Endometrium (tissue), 2 donors: ENCODE measurements around the gene KRTAP1-3.
"Not testable (repeated sequence)": the region's sequence is repeated elsewhere in the genome, so short reads cannot be mapped to it uniquely, and the experiment has no call there.

Source experiments
- FAIRE-seq: peaks from 2 replicates; lab custom pipeline; 2012; peaks lifted over from hg19 to GRCh38; lab: Jason Lieb, UNC
- donor health status: control.
- donor health status: control.

The KRTAP1-3 gene

DNA sequence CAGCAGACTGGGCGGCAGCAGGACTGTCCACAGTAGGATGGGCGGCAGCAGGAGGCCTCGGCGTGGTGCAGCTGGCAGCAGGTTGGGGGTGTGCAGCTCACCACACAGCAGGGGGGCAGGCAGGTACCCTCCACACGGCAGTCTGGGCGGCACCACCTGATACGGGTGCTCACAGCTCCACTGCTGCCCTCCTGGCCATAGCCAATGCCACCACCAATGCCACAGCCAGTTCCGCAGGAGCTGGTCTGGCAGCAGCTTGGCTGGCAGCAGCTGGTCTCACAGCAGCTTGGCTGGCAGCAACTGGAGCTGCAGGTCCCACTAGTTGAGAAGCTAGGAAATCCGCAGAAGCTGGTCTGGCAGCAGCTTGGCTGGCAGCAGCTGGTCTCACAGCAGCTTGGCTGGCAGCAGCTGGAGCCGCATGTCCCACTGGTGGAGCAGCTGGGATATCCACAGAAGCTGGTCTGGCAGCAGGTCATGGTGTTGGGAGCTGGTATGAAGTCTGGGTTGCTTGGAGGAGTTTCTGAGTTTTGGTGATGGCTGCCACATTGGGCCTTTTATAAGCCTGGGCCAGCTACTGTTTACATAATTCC is at the start of gene KRTAP1-3:
Gene KRTAP1-3 (minus strand): TSS at position 529 of the 590 bp plus-strand sequence. CDS start 53 bp downstream, at position 476.
- FAIRE-seq: not testable (repeated sequence)

- FAIRE-seq: not testable (repeated sequence)
These were observed 49.6 kb upstream of the KRTAP1-3 start, which contains the start of gene KRTAP4-7 for GRCh38 chr17:41084100-41084856. Gene KRTAP4-7, plus strand, starts transcription at chr17:41084150. Its CDS starts 57 bp downstream, at chr17:41084207.

DNA sequence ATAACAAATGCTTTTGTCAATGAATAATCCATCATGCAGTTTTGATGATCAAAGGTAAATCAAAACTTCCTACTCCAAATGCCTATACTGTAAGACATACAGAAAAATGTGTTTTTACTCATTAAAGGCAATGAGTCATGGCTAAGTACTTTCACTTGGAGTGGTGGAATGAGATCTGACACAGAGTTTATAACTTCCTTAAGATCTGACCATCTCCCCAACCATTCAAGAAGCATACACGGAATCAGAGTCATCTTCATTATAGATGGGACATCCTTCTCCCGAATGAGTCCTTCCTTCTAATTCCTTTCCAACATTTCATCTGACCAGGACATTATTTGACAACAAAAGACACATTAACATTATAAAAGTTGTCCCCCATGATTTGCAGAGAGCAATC is 48.8 kb upstream of the KRTAP1-3 start:
- FAIRE-seq: not testable (repeated sequence)

DNA sequence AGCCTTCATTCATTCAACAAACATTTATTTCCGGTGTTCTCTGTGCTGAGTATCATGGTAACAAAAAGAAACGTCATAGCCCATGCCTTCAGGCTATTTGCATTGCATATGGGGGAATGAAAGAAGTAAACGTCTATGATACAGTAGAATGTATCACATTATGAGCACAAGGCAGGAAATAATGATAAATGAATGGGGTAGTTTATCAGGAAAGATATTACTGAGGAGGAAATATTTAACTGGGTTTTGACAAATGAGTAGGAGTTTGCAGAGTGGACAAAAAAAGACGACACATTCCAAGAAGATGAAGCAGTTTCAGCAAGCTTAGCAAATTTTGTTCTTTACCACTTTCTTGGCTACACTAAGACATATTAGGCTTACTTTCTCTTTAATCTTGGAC is 48.0 kb upstream of the KRTAP1-3 start:
- no peak for FAIRE-seq

DNA sequence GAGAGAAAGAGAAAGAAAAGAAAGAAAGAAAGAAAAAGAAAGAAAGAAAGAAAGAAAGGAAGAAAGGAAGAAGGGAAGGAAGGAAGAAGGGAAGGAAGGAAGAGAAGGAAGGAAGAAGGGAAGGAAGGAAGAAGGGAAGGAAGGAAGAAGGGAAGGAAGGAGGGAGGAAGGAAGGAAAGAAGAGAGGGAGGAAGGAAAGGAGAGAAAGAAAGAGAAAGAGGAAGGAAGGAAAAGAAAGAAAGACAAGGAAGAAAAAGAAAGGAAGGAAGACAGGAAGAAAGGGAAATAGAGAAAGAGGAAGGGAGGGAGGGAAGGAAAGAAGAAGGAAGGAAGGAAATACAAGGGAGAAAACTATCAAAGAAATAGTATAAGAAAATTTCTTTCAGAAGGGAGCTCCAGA is 42.1 kb upstream of the KRTAP1-3 start:
- FAIRE-seq: no peak

DNA sequence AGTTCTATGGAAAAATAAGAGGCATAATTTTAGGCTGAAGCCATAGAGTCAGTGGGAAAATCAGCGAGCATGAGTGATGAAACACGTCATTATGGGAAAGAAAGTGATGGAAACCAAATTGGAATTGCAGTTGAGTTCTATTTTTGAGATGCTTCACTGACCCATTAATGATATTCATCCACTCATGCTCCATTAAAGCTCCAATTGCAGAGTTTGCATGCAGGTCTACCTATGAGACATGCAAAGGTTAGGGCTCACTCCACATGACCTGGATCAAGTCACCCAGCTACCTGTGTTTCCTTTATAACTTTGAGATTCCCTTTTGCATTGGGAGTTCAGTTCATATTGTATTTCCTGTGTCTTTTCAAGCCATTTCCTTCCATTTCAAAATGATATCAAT is 39.0 kb upstream of the KRTAP1-3 start:
- FAIRE-seq: no peak

DNA sequence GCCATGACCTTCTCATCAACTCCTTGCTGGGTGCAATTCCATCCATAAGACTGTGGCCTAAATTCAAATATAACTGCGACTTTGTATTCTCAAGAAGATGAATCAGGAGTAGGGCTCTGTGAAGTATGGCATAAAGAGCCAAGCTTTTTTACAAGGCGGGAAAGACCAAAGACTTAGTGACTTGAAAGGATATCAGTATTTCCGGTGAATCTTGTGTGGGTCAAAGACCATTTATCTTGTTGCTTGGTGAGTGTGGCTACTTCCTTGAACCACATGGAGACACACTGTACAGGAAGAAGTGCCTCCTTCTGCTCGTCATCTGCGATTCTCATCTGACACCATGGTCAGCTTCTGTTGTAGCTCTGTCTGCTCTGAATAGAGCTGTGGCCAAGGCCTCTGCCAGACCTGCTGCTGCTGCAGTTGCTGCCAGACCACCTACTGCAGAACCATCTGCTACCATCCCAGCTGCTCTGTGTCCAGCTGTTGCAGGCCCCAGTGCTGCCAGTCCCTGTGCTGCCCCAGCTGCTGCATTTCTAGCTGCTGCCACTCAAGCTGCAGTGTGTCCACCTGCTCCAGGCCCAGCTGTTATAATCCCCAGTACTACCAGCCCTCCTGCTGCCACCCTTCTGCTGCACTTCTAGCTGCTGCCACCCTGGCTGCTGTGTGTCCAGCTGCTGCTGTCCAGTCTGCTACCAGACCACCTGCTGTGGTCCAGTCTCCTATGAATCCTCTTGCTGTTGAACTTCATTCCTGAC is 37.1 kb upstream of the KRTAP1-3 start:
- no peak for FAIRE-seq

- no peak for FAIRE-seq
These were observed 34.4 kb upstream of the KRTAP1-3 start for GRCh38 chr17:41069031-41069430.

DNA sequence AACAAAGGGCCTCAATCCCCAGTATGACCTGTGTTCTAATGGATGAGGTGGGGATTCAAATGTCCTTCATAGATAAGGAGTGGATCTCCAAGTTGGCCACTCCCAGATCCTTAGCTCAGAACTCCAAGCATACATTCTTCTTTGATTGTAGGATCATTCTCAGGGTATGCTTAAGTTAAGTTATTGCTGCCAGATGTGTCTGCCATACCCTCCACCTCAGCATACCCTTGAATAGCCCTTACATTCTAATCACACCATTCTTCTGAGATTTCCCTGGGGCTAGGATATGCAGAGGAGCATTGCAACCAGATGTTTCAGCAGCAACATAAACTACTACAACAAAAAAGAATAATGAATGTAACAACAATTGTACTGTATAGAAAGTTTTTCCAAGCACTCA is 32.6 kb upstream of the KRTAP1-3 start:
- no peak for FAIRE-seq

- FAIRE-seq: no peak
These were observed 31.4 kb upstream of the KRTAP1-3 start, which contains the start of gene KRTAP2-4 for GRCh38 chr17:41065829-41066624. Gene KRTAP2-4, minus strand, starts transcription at chr17:41065879. Its CDS starts 34 bp downstream, at chr17:41065845.

DNA sequence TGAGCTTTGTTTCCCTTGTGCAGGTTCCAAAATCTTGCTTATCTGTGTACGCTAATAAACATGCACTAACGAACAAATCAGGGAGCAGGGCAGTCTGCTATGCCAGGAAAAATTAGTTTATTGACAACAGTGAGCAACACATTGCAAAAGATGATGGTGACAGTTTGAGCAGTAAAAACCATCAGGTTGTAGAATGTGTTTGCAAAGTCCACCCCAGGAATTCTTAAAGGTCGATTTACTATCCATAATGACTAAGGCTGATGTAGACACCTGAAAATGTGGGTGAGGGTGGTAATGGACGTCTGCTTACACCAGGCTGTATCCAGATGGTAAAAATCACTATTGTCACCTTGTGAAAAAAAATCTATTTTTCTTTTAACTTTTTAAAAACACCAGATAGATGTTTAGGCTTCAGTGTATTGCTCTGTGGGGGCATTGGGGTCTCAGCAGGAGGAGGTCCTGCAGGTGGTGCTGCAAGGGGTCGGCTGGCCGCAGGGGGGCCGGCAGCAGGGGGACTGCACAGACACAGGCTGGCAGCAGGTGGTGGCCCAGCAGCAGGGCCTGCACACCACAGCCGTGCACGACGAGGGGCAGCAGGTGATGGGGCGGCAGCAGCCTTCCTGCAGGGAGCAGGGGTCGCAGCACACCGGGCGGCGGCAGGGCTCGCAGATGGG is 30.5 kb upstream of the KRTAP1-3 start:
- not testable (repeated sequence) for FAIRE-seq

DNA sequence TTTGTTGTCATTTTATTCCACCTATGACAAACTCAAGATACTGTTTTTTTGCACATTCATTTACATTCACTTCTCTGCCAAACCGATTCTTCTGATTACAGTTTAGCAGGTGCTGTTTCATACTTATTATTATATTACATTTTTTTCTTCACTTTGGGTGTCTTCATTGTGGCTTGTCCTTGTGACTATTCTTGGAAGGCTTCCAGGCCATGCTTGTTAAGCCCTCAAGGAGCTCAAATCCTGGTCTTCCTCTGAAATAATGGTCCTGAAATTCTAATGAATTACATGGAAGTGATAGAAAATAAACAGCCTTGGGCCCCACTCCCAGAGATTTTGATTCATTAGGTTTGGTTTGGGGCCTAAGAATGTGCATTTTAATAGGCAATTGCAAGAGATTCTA is 29.6 kb upstream of the KRTAP1-3 start:
- FAIRE-seq: no peak

DNA sequence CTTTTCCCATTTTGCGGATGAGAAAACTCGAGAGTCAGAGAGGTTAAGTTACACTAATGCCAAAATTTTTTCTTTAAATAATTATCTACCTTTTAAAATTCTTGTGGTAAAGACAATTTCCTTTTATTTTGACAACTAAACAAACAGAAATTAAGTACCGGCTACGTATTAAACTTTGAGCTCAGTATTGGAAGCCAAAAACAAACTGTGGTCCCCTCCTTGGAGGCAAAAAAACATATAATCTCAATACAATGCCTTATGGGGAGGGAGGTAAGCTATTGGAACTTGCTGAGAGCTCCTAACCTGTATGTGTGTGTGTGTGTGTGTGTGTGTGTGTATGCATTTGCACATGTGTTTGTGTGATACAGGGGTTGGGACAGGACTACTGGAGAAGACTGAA is 28.8 kb upstream of the KRTAP1-3 start:
- FAIRE-seq: no peak

GRCh38 chr17:41061964-41062363 is 27.3 kb upstream of the KRTAP1-3 start:
- FAIRE-seq: peak; percentile 93

DNA sequence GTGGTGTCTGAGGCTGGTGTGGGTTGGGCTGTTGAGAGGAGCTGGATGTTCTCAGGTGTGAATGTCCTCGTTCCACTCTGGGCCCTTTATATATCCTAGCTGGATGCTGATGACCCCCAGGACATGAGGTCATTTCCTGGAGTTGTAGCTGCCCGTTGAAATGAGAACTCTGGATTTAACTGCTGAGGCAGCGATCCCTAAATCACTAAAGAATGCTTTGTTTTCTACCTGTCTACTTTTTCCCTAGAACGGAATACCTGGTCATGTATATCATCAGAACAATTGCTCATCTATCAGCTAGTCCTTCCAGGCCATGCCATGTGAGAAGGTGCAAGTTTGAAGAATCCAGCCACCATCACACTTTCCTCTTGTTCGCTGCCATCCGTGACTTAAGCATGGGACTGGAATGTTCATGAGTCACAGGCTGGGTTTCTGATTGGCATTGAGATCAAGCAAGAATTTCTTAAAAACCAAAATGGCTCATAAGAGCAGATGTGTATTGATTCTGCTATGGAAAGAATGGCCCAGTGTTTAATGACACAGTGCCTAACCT is 25.5 kb upstream of the KRTAP1-3 start, which contains the start of gene KRTAP2-3:
Gene KRTAP2-3 (minus strand): TSS at position 63 of the 553 bp plus-strand sequence. CDS start 64 bp downstream, outside the sequence.
- FAIRE-seq: no peak

- FAIRE-seq: peak; percentile 57
These were observed 24.8 kb upstream of the KRTAP1-3 start for GRCh38 chr17:41059276-41060051.

- FAIRE-seq: no peak
These were observed 24.1 kb upstream of the KRTAP1-3 start for GRCh38 chr17:41058741-41059140.

DNA sequence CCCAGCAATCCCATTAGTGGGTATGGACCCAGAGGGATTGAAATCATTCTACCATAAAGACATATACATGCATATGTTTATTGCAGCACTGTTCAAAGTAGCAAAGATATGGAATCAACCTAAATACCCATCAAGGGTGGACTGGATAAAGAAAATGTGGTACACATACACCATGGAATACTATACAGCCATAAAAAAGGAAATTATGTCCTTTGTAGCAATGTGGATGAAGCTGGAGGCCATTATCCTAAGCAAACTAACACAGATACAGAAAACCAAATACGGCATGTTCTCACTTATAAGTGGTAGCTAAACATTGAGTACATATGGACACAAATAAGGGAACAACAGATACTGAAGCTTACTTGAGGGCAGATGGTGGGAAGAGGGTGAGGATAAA is 22.9 kb upstream of the KRTAP1-3 start:
- no peak for FAIRE-seq

GRCh38 chr17:41055130-41055529 is 20.5 kb upstream of the KRTAP1-3 start, which contains the start of gene KRTAP2-2:
Gene KRTAP2-2, minus strand, starts transcription at chr17:41055230. Its CDS starts 19 bp downstream, at chr17:41055211.
- FAIRE-seq: not testable (repeated sequence)

DNA sequence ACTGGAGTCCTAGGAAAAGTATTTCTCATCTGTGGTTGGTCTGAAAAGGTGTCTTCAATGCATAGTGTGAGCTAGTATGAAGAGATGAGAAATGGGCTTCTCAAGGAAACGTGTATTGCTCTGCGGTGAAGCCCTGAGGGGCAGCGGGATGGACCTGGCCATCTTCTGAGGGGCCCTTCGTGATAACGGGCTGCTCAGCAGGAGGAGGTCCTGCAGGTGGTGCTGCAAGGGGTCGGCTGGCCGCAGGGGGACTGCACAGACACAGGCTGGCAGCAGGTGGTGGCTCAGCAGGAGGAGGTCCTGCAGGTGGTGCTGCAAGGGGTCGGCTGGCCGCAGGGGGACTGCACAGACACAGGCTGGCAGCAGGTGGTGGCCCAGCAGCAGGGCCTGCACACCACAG is 19.9 kb upstream of the KRTAP1-3 start:
- not testable (repeated sequence) for FAIRE-seq
